CD4-positive, alpha-beta T cell treated with Interleukin-15 for 1 hour (primary cell): ENCODE results near the gene PRDM15.

Source experiments
- DNase-seq: peaks from one replicate; pipeline ENCODE4 v3.0.0-alpha.2; 2020

The PRDM15 gene

DNA sequence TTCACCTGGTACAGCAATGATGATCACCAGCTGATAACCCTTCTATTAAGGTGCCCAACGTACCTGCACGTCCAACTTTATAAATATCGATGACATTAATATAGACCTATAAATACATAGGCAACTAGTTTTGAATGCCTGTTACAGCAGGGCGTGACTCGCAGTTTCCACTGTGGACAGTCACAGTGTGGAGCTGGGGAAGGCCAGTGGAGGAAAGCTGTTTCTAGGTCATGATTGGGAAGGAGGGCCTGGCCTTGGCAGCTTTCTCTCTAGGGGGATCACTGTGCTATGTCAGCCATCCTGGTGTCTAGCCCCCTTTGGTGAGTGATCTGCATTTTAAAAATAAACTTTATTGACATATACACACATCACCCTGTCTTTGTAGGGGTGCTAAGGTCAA lies 4.4 kb upstream of the PRDM15 start:
- no peak for DNase-seq

- DNase-seq = no peak
These were observed 1.9 kb upstream of the PRDM15 start for GRCh38 chr21:41881051-41881450.

DNA sequence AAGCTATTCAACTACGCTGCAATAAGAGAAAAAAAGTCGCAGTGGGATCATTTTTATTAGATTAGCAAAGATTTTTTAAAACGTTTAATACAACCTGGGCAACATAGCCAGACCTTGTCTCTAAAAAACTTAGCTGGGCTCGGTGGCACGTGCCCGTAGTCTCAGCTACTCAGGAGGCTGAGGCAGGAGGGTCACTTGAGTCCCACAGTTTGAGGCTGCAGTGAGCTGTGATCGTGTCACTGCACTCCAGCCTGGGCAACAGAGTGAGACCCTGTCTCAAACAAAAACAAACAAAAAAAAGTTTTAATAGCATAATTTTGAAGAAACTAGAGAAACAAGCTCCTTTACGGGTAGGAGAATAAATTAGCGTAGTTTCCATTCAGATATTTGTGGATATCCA lies 1.0 kb upstream of the PRDM15 start:
- DNase-seq = no peak

DNA sequence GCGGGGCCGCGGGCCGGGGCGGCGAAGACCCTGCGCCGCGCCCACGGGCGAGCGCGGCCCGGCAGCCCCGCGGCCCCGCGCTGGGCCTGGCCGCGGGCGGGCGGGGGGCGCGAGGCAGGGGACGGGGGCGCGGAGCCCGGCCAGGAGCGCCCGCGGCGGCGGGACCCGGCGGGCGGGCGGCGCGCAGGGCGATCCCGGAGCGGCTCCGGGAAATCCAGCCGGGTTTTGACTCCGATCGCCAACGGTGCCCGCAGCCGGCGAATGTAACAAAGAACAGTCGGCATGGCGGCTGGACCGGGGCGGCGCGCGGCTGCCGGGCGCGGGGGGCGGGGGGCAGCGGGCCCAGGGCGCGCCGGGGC lies 334 bp downstream of the PRDM15 start:
- peak; percentile 71 for DNase-seq

- DNase-seq = peak; percentile 25
These were observed 978 bp downstream of the PRDM15 start for GRCh38 chr21:41877901-41878830.

DNA sequence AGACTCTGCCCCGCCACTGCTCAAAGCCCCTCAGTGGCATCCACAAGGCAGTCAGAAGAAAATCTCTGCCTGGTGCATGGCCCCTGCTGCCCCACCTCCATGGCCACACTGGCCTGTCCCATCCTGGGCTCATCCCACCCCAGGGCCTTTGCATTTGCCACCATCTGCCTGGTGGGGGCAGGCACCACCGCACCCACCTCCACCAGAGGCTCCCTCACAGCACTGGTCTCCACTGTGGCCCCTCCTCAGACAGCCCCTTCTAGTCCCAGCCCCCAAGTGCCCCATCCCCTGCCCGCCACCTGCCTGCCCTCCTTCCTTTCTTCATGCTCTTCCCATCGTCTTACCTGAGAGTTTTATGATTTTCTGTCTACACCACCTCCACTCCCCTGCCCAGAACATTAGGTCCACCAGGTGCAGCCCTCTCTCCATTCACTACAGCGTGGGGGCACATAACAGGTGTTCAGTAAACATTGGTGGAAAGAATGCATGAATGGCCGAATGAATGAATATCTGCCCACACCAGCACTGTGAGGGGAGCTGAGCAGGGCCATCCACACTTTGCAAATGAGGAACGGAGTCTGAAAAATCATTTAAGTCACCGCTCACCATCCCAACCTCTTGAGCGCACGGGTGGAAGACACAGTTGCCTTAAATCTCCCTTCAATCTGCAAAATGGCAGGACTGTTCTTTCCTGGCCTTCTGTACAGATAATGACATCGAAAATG lies 2.1 kb downstream of the PRDM15 start:
- no peak for DNase-seq

- DNase-seq = no peak
These were observed 2.7 kb downstream of the PRDM15 start for GRCh38 chr21:41876396-41876795.

DNA sequence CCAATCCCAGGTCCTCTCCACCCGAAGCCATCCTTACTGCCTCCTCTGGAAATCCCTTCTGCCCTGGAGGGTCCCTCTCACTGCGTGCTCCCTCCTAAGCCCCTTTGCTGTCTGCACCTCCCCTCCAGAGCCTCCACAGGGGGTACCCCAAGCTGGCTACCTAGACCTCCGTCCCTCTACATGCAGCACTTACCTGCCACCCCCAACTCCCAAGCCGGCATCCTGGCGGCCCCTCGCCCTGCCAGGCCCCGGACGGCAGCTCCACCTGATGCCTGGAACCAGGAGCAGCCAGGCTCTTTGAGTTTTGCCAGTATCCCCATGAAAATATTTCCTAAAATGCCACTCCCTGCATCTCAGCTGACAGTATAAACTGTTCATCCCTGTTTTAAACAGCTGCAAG lies 4.1 kb downstream of the PRDM15 start:
- no peak for DNase-seq

DNA sequence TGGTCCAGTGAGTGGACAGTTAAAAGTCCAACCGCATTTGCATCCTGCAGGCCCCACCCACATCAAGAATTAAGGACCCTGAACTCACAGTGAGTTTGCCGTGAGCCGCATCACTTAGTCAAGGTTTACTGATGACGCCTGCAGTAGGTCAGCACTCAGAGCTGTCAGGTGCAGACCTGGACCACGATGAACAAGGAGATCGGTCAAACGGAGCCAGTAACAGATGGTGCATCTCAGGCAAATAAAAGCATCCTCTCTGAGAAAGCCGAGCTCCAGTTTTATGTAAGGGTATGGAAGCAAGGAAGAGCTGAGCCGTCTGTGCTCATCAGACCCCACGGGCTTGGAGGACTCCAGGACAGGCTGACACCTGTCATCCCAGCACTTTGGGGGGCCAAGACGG lies 4.5 kb downstream of the PRDM15 start:
- DNase-seq = no peak

DNA sequence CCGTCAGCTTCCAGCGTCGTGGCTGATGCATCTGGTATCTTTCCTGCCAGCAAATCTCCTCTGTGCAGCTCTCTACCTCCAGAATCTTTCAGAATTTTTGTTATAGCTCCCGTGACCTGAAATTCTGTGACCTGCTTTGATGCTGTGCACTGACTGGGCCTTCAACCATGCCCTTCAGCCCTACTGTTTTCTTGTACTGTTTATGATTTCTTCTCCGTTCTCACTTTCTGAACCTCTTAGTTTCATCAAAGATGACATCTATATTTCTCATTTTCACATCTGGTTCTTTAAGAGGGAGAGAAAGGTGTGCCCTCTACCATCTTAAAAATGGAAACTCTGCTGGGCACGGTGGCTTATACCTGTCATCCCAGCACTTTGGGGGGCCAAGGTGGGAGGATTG lies 5.7 kb downstream of the PRDM15 start:
- DNase-seq = no peak

GRCh38 chr21:41873005-41873404 lies 6.1 kb downstream of the PRDM15 start:
- no peak for DNase-seq

DNA sequence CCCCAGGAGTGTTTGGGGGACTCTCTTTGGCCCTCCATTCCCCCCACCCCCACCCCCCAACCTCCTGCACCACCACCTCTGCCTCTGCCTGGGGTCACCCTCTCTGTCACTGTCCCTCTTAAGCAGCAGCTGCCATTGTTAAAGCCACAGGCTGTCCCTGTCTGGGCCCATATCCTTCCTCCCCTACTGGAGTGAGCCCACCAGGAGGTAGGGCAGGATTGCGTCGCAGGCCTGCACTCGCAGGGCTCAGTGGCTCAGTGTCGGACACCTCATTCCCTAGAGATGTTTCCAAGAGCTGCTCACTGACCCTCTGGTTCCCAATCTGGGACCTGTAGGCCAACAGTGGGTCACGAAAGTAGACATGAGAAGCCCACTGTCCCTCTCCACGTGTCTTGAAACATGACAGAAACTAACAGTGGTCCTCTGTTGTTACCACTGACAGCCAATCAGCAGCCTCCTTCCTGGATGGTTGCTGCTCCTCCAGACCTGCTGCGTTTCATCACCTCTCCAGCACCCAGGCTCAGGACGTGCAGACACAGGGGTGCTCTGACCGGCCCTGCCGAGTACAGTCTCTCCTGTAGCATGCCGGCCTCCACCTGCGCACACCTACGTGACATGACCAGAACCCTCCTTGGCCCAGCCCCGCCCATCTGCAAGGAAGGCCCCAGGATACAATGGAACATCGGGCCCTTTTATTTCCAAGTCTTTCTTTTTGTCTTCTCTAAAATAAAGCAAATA lies 7.7 kb downstream of the PRDM15 start:
- no peak for DNase-seq

- no peak for DNase-seq
These were observed 9.4 kb downstream of the PRDM15 start for GRCh38 chr21:41869771-41870170.

- DNase-seq = no peak
These were observed 11.0 kb downstream of the PRDM15 start for GRCh38 chr21:41868062-41868710.

GRCh38 chr21:41867313-41867712 lies 11.8 kb downstream of the PRDM15 start:
- no peak for DNase-seq

DNA sequence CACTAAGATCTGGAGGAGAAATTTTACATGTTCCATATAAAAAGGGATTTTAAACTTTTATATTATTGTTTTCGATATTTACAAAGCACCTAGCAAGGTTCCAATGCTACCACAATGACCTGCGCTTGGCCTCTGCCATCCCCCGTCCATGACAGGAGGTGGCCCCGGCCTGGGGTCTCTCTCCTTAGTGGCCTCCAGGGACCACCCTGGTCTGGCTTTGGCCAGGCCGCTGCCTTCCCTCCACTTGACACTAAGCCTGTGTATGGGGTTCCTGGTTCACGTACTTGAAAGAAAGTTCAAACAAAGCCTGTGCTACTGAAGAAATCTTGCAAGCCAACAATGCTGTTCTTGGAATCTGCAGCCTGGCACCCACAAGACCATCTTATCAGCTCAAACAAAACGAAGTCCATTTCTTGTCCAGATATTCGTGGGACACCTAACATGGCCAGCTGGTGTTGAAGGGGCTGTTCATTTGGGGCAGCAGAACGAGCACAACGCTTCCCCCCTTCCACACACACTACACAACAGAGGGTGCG lies 12.8 kb downstream of the PRDM15 start:
- no peak for DNase-seq

DNA sequence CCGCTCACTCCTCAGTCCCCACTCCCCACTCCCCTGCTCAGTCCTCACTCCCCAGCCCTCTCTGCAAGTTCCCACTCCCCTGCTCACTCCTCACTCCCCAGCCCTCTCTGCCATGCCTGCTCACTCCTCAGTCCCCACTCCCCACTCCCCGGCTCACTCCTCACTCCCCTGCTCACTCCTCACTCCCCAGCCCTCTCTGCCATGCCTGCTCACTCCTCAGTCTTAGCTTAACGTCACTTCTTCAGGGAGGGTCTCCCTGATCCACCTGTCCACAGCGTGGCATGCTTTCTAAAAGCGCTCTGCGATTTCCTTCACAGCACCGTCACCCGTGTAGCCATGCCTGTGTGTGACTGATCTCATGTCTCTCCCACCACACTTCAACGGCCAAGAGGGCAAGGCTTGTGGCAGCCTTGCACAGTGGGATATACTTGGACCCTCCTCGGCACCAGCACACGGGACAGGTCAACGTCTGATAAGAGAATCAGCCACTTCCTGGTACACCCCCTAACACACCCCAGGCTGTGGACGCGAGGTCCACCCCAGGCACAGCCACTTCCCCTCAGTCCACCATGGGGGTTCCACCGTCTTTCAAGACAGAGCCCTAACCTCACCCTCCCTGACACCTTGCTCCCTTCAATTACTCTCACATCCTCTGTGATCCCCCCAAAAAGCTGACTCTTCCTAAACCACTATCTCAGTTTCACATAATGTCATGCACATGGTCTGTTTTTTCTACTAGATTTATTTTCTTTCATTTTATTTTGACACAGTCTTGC lies 14.0 kb downstream of the PRDM15 start:
- DNase-seq = no peak

- DNase-seq = peak; percentile 9
These were observed 14.7 kb downstream of the PRDM15 start for GRCh38 chr21:41864311-41865001.

- DNase-seq = no peak
These were observed 15.8 kb downstream of the PRDM15 start for GRCh38 chr21:41863439-41863740.

- DNase-seq = no peak
These were observed 17.2 kb downstream of the PRDM15 start for GRCh38 chr21:41861987-41862386.

- no peak for DNase-seq
These were observed 17.9 kb downstream of the PRDM15 start for GRCh38 chr21:41861255-41861654.
